GM12875 (cell line): ENCODE results near the gene PNLDC1.
A peak's percentile ranks its signal among the peaks of the same experiment; 100 is the strongest.
"Not testable (repeated sequence)": the region's sequence is repeated elsewhere in the genome, so short reads cannot be mapped to it uniquely, and the experiment has no call there.

Source experiments
- H3K4me3 ChIP-seq: one replicate; pipeline ENCODE4 v1.5.1; 2011; ENCODE audit warnings: low read depth, low read length, control low read depth
- CTCF ChIP-seq: IDR thresholded peaks from 2 replicates; pipeline ENCODE4 v1.5.1; 2011; ENCODE audit warnings: low read depth, mild to moderate bottlenecking, control low read depth, inconsistent platforms, low read length, moderate library complexity, borderline replicate concordance; ENCODE audit not compliant: insufficient read depth

Gene PNLDC1

GRCh38 chr6:159788753-159789376, 11.2 kb upstream of the PNLDC1 start:
- no peak for TF ChIP-seq CTCF
- peak overlapping the region; percentile 67 for H3K4me3 ChIP-seq

- TF ChIP-seq CTCF: no peak
- peak within 1 kb of the TSS; percentile 67 for H3K4me3 ChIP-seq
Measured at GRCh38 chr6:159789377-159790148, 10.5 kb upstream of the PNLDC1 start, which contains the start of gene TCP1. Gene TCP1, minus strand, starts transcription at chr6:159789602. Its CDS starts 134 bp downstream, at chr6:159789468.

- no peak for TF ChIP-seq CTCF
- H3K4me3 ChIP-seq: peak within 1 kb of the TSS; percentile 67
Measured at GRCh38 chr6:159790149-159790955, 9.7 kb upstream of the PNLDC1 start, which contains the start of gene MRPL18. Gene MRPL18, plus strand, starts transcription at chr6:159790467. Its CDS starts 121 bp downstream, at chr6:159790588.

GRCh38 chr6:159790956-159791598, 9.0 kb upstream of the PNLDC1 start:
- TF ChIP-seq CTCF: no peak

GRCh38 chr6:159794976-159795375, 5.1 kb upstream of the PNLDC1 start:
- not testable (repeated sequence) for H3K4me3 ChIP-seq

More at GRCh38 chr6:159790956-159791598, 9.0 kb upstream of the PNLDC1 start:
- H3K4me3 ChIP-seq: peak overlapping the region; percentile 57

- TF ChIP-seq CTCF: no peak
Measured at GRCh38 chr6:159797554-159797953, 2.5 kb upstream of the PNLDC1 start.

GRCh38 chr6:159801935-159802334, 1.9 kb downstream of the PNLDC1 start:
- no peak for TF ChIP-seq CTCF
- no peak overlapping the region for H3K4me3 ChIP-seq

More at GRCh38 chr6:159797554-159797953, 2.5 kb upstream of the PNLDC1 start:
- H3K4me3 ChIP-seq: no peak overlapping the region
